ENCODE results near the gene UBE2H.
"Not testable (repeated sequence)": the region's sequence is repeated elsewhere in the genome, so short reads cannot be mapped to it uniquely, and the experiment has no call there.

The UBE2H gene

GRCh38 chr7:129898007-129898406 is 54.8 kb downstream of the UBE2H start:
- Histone ChIP-seq H3K4me1 (ENCODE audit: control insufficient read depth, insufficient read depth, low read depth, low read length) (peaks cover 21% of the 10 kb centered on the region), H3K23ac (ENCODE audit: low read length in 2 of 2) (no peak overlapping the region), H4K91ac (ENCODE audit: low read length) (no peak overlapping the region), H3K4me2 (ENCODE audit: low read length, poor library complexity, severe bottlenecking) (no peak overlapping the region), H4K8ac (ENCODE audit: low read length) (no peak overlapping the region), H3K79me1 (replicated peaks; ENCODE audit: low read length, poor library complexity, severe bottlenecking) (peaks cover 6% of the 10 kb centered on the region), H3K4ac (ENCODE audit: low read depth in 1 of 2, low read length in 2 of 2) (no peak overlapping the region), H3K27ac (ENCODE audit: low read length, poor library complexity, severe bottlenecking) (no peak overlapping the region), H3K9ac (ENCODE audit: low read length) (no peak overlapping the region), H3K9me3 (ENCODE audit: control insufficient read depth, low read length) (no peaks in the 10 kb centered on the region), H3K4me3 (ENCODE audit: insufficient read depth in 1 of 2, low read depth in 1 of 2, low read length in 2 of 2) (no peak overlapping the region), H3K36me3 (ENCODE audit: control insufficient read depth in 1 of 2, insufficient read depth in 2 of 2, low read depth in 1 of 2, low read length in 2 of 2) (peaks cover 9 to 27% of the 10 kb centered on the region in 2 experiments), H2BK12ac (ENCODE audit: low read length in 2 of 2) (no peak overlapping the region), H2AFZ (ENCODE audit: low read depth, low read length) (no peak overlapping the region), H3K27me3 (ENCODE audit: control insufficient read depth in 1 of 2, insufficient read depth in 1 of 2, low read length in 2 of 2) (no peaks in the 10 kb centered on the region), H3K14ac (ENCODE audit: low read length in 2 of 2) (no peak overlapping the region), H2BK5ac (ENCODE audit: low read depth, low read length, poor library complexity, severe bottlenecking) (no peak overlapping the region), H2AK5ac (ENCODE audit: low read length, severe bottlenecking) (no peak overlapping the region), H2BK15ac (ENCODE audit: low read depth, poor library complexity, severe bottlenecking) (no peak overlapping the region), H2BK120ac (ENCODE audit: low read depth, low read length) (no peak overlapping the region), H3K18ac (ENCODE audit: low read depth in 1 of 2, low read length in 2 of 2) (no peak overlapping the region)
- DNase-seq: no peak

DNA sequence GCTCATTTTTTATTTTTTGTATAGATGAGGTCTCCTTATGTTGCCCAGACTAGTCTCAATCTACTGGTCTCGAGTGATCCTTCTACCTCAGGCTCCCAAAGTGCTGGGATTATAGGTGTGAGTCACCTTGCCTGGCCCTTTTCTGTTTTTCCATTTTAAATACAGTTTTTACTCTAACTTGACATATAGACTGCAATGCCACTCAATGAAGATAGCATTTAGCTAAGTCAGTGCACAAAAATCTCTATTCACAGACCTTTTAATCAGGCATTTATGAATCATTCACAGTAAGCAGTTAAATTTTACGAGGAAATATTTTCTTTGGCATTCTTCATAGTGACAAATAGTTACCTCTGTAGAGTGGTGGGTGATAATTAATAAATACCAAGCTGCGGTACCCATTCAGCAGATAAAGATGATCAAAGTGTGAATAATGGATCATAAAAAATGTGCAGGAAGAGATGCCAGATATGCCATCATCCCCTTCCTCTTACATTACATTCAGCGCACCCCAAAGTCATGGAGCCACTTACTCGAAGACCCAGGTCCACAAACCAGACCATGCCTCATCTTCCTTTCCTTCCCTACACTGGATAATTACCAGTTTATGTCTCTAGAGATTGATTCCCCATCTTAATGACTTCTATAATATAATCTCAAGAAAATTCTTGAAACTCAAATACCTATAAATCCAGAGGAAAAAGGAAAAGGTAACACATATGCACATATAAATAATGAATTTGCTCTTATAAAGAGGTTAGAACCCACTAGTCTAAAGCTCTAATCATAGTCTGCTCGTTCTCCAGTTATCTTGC is 56.0 kb downstream of the UBE2H start:
- peak overlapping the region; percentile 95 for H2BK5ac ChIP-seq (ENCODE audit: low read depth, low read length, poor library complexity, severe bottlenecking)
- H3K9me3 ChIP-seq (ENCODE audit: control insufficient read depth, low read length): no peaks in the 10 kb centered on the region
- no peak overlapping the region for H2AFZ ChIP-seq (ENCODE audit: low read depth, low read length)
- no peak overlapping the region for H3K14ac ChIP-seq (ENCODE audit: low read length in 2 of 2)
- peaks cover 3% of the 10 kb centered on the region for H3K79me1 ChIP-seq (replicated peaks; ENCODE audit: low read length, poor library complexity, severe bottlenecking)
- peaks cover 13 to 22% of the 10 kb centered on the region in 2 experiments for H3K36me3 ChIP-seq (ENCODE audit: control insufficient read depth in 1 of 2, insufficient read depth in 2 of 2, low read depth in 1 of 2, low read length in 2 of 2)
- H3K27ac ChIP-seq (ENCODE audit: low read length, poor library complexity, severe bottlenecking): peak overlapping the region; percentile 98
- H3K9ac ChIP-seq (ENCODE audit: low read length): no peak overlapping the region
- no peak overlapping the region for H2BK12ac ChIP-seq (ENCODE audit: low read length in 2 of 2)
- no peak overlapping the region for H4K91ac ChIP-seq (ENCODE audit: low read length)
- H2BK120ac ChIP-seq (ENCODE audit: low read depth, low read length): no peak overlapping the region
- no peak overlapping the region for H4K8ac ChIP-seq (ENCODE audit: low read length)
- H3K4me1 ChIP-seq (ENCODE audit: control insufficient read depth, insufficient read depth, low read depth, low read length): peaks cover 18% of the 10 kb centered on the region
- H3K4ac ChIP-seq (ENCODE audit: low read depth in 1 of 2, low read length in 2 of 2): no peak overlapping the region
- no peaks in the 10 kb centered on the region for H3K27me3 ChIP-seq (ENCODE audit: control insufficient read depth in 1 of 2, insufficient read depth in 1 of 2, low read length in 2 of 2)
- H3K4me2 ChIP-seq (ENCODE audit: low read length, poor library complexity, severe bottlenecking): no peak overlapping the region
- no peak overlapping the region for H3K18ac ChIP-seq (ENCODE audit: low read depth in 1 of 2, low read length in 2 of 2)
- no peak overlapping the region for H2BK15ac ChIP-seq (ENCODE audit: low read depth, poor library complexity, severe bottlenecking)
- H3K4me3 ChIP-seq (ENCODE audit: insufficient read depth in 1 of 2, low read depth in 1 of 2, low read length in 2 of 2): no peak overlapping the region
- H2AK5ac ChIP-seq (ENCODE audit: low read length, severe bottlenecking): no peak overlapping the region
- WGBS: 98% methylated on average over 5 of the region's 6 CpGs
- H3K23ac ChIP-seq (ENCODE audit: low read length in 2 of 2): no peak overlapping the region
- DNase-seq: no peak

GRCh38 chr7:129894184-129894583 is 58.6 kb downstream of the UBE2H start:
- not testable (repeated sequence) for H2BK5ac ChIP-seq (ENCODE audit: low read depth, low read length, poor library complexity, severe bottlenecking); H2BK120ac ChIP-seq (ENCODE audit: low read depth, low read length); H3K79me1 ChIP-seq (replicated peaks; ENCODE audit: low read length, poor library complexity, severe bottlenecking); H3K4ac ChIP-seq (ENCODE audit: low read depth in 1 of 2, low read length in 2 of 2); H2BK12ac ChIP-seq (ENCODE audit: low read length in 2 of 2); H3K27ac ChIP-seq (ENCODE audit: low read length, poor library complexity, severe bottlenecking); DNase-seq; H2AFZ ChIP-seq (ENCODE audit: low read depth, low read length); H3K14ac ChIP-seq (ENCODE audit: low read length in 2 of 2); H3K4me2 ChIP-seq (ENCODE audit: low read length, poor library complexity, severe bottlenecking); H3K9ac ChIP-seq (ENCODE audit: low read length); H2AK5ac ChIP-seq (ENCODE audit: low read length, severe bottlenecking); H3K18ac ChIP-seq (ENCODE audit: low read depth in 1 of 2, low read length in 2 of 2); H3K27me3 ChIP-seq (ENCODE audit: control insufficient read depth in 1 of 2, insufficient read depth in 1 of 2, low read length in 2 of 2); H3K4me3 ChIP-seq (ENCODE audit: insufficient read depth in 1 of 2, low read depth in 1 of 2, low read length in 2 of 2); H4K8ac ChIP-seq (ENCODE audit: low read length); H3K9me3 ChIP-seq (ENCODE audit: control insufficient read depth, low read length); H4K91ac ChIP-seq (ENCODE audit: low read length); H2BK15ac ChIP-seq (ENCODE audit: low read depth, poor library complexity, severe bottlenecking); H3K23ac ChIP-seq (ENCODE audit: low read length in 2 of 2)
- H3K36me3 ChIP-seq (ENCODE audit: control insufficient read depth in 1 of 2, insufficient read depth in 2 of 2, low read depth in 1 of 2, low read length in 2 of 2): peaks cover 8 to 10% of the 10 kb centered on the region in 2 experiments
- peaks cover 18% of the 10 kb centered on the region for H3K4me1 ChIP-seq (ENCODE audit: control insufficient read depth, insufficient read depth, low read depth, low read length)
- 97% methylated on average over 4 of the region's 7 CpGs for WGBS

GRCh38 chr7:129890090-129890489 is 62.7 kb downstream of the UBE2H start:
- Histone ChIP-seq H3K4me1 (ENCODE audit: control insufficient read depth, insufficient read depth, low read depth, low read length) (peaks cover 12% of the 10 kb centered on the region), H3K14ac (ENCODE audit: low read length in 2 of 2) (no peak overlapping the region), H3K4me3 (ENCODE audit: insufficient read depth in 1 of 2, low read depth in 1 of 2, low read length in 2 of 2) (no peak overlapping the region), H3K4ac (ENCODE audit: low read depth in 1 of 2, low read length in 2 of 2) (no peak overlapping the region), H4K8ac (ENCODE audit: low read length) (no peak overlapping the region), H3K4me2 (ENCODE audit: low read length, poor library complexity, severe bottlenecking) (no peak overlapping the region), H2BK5ac (ENCODE audit: low read depth, low read length, poor library complexity, severe bottlenecking) (no peak overlapping the region), H3K36me3 (ENCODE audit: control insufficient read depth in 1 of 2, insufficient read depth in 2 of 2, low read depth in 1 of 2, low read length in 2 of 2) (peaks cover 14 to 19% of the 10 kb centered on the region in 2 experiments), H4K91ac (ENCODE audit: low read length) (no peak overlapping the region), H2AK5ac (ENCODE audit: low read length, severe bottlenecking) (no peak overlapping the region), H2AFZ (ENCODE audit: low read depth, low read length) (no peak overlapping the region), H2BK120ac (ENCODE audit: low read depth, low read length) (no peak overlapping the region), H3K9ac (ENCODE audit: low read length) (no peak overlapping the region), H3K9me3 (ENCODE audit: control insufficient read depth, low read length) (no peaks in the 10 kb centered on the region), H3K27ac (ENCODE audit: low read length, poor library complexity, severe bottlenecking) (no peak overlapping the region), H3K18ac (ENCODE audit: low read depth in 1 of 2, low read length in 2 of 2) (no peak overlapping the region), H3K27me3 (ENCODE audit: control insufficient read depth in 1 of 2, insufficient read depth in 1 of 2, low read length in 2 of 2) (no peaks in the 10 kb centered on the region), H3K79me1 (replicated peaks; ENCODE audit: low read length, poor library complexity, severe bottlenecking) (peaks cover 4% of the 10 kb centered on the region), H3K23ac (ENCODE audit: low read length in 2 of 2) (no peak overlapping the region), H2BK12ac (ENCODE audit: low read length in 2 of 2) (no peak overlapping the region), H2BK15ac (ENCODE audit: low read depth, poor library complexity, severe bottlenecking) (no peak overlapping the region)
- WGBS: 100% methylated on average over 3 of the region's 9 CpGs
- DNase-seq: no peak

Data from mesenchymal stem cell (in vitro differentiated cells and primary cell).